Left lung (tissue), 10 donors: Measurements from ENCODE around the gene RPN2. TPM values are rescaled to one million over a fixed set of nuclear protein-coding genes. Genes with fewer than 3 reads are reported as not detected.

Experiments
- ATAC-seq: fragments of 200-7000 bp; cut with Tn5 transposase; one replicate; pipeline ENCODE4 v1.9.1; 2020; ENCODE audit warnings: moderate library complexity
- DNase-seq, 4 donors: peaks; one replicate each; pipeline ENCODE4 v3.0.0-alpha.2; 2013 to 2020
- H3K27ac ChIP-seq, 2 donors: fragments of 200-600 bp; sonication (generic) in 1 of 2; one replicate each; pipeline versions ENCODE4 v1.5.0 to v1.8.0; 2020 to 2021
- H3K27me3 ChIP-seq, 2 donors: fragments of 200-600 bp; sonication (generic) in 1 of 2; one replicate each; pipeline versions ENCODE4 v1.5.0 to v1.8.0; 2020 to 2021
- H3K36me3 ChIP-seq, 2 donors: fragments of 200-600 bp; sonication (generic) in 1 of 2; one replicate each; pipeline versions ENCODE4 v1.5.0 to v1.8.0; 2020 to 2021
- H3K4me1 ChIP-seq, 2 donors: fragments of 200-600 bp; one replicate each; pipeline ENCODE4 v1.8.0; 2021
- H3K4me3 ChIP-seq, 2 donors: fragments of 200-600 bp; sonication (generic) in 1 of 2; one replicate each; pipeline versions ENCODE4 v1.5.0 to v1.8.0; 2020 to 2021; ENCODE audit warnings: mild to moderate bottlenecking in 1 of 2
- H3K9me3 ChIP-seq, 2 donors: fragments of 200-600 bp; sonication (generic) in 1 of 2; one replicate each; pipeline versions ENCODE4 v1.5.0 to v1.8.0; 2020 to 2021
- CTCF ChIP-seq, 2 donors: fragments of 200-600 bp; sonication (generic) in 1 of 2; IDR thresholded peaks; one replicate each; pipeline versions ENCODE4 v1.5.0 to v1.8.0; 2021; ENCODE audit warnings: antibody characterized with exemption in 2 of 2
- intact Hi-C, 2 donors: fragments of 100-400 bp; cut with DNase I; formaldehyde crosslinking; loops; one replicate each; pipeline versions ENCODE4 v1.11.2 to v1.14.2; 2022
- polyA plus RNA-seq, 6 donors: library from polyadenylated mRNA; unstranded; fragments of 120-200 nt; gene quantifications; one replicate each; pipeline ENCODE4 v1.2.1, GENCODE V29; 2013; ENCODE audit not compliant: insufficient read length in 6 of 6
- total RNA-seq, 2 donors: library from RNA; stranded (reverse); fragmentation: NEBNext Ultra II Directional; extraction: Animal tissue kit (Norgen Biotek cat#: 25700); gene quantifications; one replicate each; pipeline ENCODE4 v1.2.1, GENCODE V29; 2021
- donor health status: DM: no; HTN: yes; CAD: no.
- donor health status: DM: no; HTN: no; CAD: no.

The RPN2 gene
- total and polyA plus RNA-seq, 8 donors, result 202 to 269 (median 229) TPM

GRCh38 chr20:37246736-37247135 is 67.6 kb downstream of the RPN2 start:
- no peak for TF ChIP-seq CTCF (IDR thresholded peaks at IDR 0.05)
- H3K27ac ChIP-seq, result no peak overlapping the region
- intact Hi-C loops, result no loop called here
- ATAC-seq (no peak), DNase-seq (no peak)
- peaks cover 0 to 36% of the 10 kb centered on the region in 2 donors for H3K36me3 ChIP-seq
- no peaks in the 10 kb centered on the region for H3K4me1 ChIP-seq
- H3K4me3 ChIP-seq, result no peak overlapping the region
- H3K9me3 ChIP-seq, result no peaks in the 10 kb centered on the region
- no peaks in the 10 kb centered on the region for H3K27me3 ChIP-seq

DNA sequence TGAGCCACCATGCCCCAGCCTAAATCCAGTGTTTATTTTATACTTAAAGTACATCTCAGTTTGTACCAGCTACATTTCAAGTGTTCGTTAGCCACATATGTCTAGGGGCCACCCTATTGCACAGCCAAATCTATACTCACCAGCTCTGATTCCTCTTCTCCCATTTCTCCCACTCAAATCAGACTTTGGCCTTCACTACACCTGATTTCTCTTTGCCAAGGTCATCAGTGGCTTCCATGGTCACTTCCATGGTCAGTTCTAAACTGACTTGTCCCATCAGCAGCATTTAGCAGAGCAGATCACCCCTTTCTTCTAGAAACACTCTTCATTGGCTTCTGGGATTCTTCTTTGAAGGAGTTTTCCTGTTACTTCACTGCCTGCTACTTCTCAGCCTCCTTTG is 68.4 kb downstream of the RPN2 start:
- Histone ChIP-seq H3K9me3 (no peaks in the 10 kb centered on the region), H3K27ac (no peak overlapping the region), H3K4me3 (no peak overlapping the region), H3K27me3 (no peaks in the 10 kb centered on the region), H3K36me3 (peaks cover 0 to 28% of the 10 kb centered on the region in 2 donors), H3K4me1 (no peaks in the 10 kb centered on the region)
- intact Hi-C loops, result no loop called here
- no peak for TF ChIP-seq CTCF (IDR thresholded peaks at IDR 0.05)
- DNase-seq, result no peak
- no peak for ATAC-seq

GRCh38 chr20:37249304-37249703 is 70.2 kb downstream of the RPN2 start:
- Histone ChIP-seq H3K36me3 (peaks cover 0 to 10% of the 10 kb centered on the region in 2 donors), H3K4me3 (no peak overlapping the region), H3K27me3 (no peaks in the 10 kb centered on the region), H3K9me3 (no peaks in the 10 kb centered on the region), H3K4me1 (no peaks in the 10 kb centered on the region), H3K27ac (no peak overlapping the region)
- no peak for ATAC-seq
- intact Hi-C loops, result no loop called here
- TF ChIP-seq CTCF (IDR thresholded peaks at IDR 0.05), result no peak
- DNase-seq, result no peak

DNA sequence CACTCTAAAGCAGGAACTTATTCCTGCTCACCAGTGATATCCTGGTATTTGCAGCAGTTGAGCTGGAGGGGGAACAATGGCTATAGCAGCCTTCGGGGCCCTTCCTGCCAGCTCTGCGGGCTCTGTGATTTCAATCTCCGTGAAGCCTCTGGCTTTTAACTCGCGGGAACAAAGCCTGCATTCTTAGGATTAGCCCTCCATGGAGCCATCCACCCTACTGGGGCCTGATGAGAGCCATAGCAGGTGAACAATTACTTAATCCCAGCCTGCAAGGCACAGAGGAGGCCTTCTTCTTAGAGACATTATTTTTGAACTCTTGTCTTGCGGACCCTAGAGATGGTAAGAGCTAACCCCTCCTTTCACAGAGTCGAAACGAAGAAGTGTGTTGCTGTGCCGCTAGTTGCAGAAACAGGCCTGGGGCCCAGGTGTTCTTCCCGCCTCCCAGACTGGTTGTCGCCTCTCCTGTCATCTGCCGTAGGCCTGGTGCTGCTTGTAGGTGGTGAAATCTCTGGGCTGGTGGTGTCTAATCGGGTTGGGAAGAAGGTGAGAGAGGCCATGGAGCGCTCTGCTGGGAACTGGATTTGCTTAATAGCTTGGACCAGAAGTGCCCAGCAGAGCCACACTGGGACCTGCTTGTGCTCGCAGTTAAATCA is 72.8 kb downstream of the RPN2 start:
- Histone ChIP-seq H3K4me3 (no peak overlapping the region), H3K9me3 (no peaks in the 10 kb centered on the region), H3K27ac (no peak overlapping the region), H3K4me1 (no peaks in the 10 kb centered on the region), H3K36me3 (no peaks in the 10 kb centered on the region), H3K27me3 (no peaks in the 10 kb centered on the region)
- no peak for DNase-seq
- intact Hi-C loops, result no loop called here
- no peak for ATAC-seq
- no peak for TF ChIP-seq CTCF (IDR thresholded peaks at IDR 0.05)

- intact Hi-C loops, result no loop called here
- no peak overlapping the region for H3K27ac ChIP-seq
- no peaks in the 10 kb centered on the region for H3K9me3 ChIP-seq
- TF ChIP-seq CTCF (IDR thresholded peaks at IDR 0.05), result no peak
- no peaks in the 10 kb centered on the region for H3K4me1 ChIP-seq
- H3K36me3 ChIP-seq, result no peaks in the 10 kb centered on the region
- DNase-seq, result no peak
- no peak for ATAC-seq
- no peaks in the 10 kb centered on the region for H3K27me3 ChIP-seq
- H3K4me3 ChIP-seq, result no peak overlapping the region
Observed at GRCh38 chr20:37253087-37253486, 74.0 kb downstream of the RPN2 start.
